Embryonic facial prominence (tissue), 1 donor: ENCODE data around the gene STAT5B.

Experiments
- DNase-seq: peaks from one replicate; pipeline ENCODE4 v3.0.0-alpha.2; 2016; ENCODE audit errors: extremely low spot score

Gene STAT5B

DNA sequence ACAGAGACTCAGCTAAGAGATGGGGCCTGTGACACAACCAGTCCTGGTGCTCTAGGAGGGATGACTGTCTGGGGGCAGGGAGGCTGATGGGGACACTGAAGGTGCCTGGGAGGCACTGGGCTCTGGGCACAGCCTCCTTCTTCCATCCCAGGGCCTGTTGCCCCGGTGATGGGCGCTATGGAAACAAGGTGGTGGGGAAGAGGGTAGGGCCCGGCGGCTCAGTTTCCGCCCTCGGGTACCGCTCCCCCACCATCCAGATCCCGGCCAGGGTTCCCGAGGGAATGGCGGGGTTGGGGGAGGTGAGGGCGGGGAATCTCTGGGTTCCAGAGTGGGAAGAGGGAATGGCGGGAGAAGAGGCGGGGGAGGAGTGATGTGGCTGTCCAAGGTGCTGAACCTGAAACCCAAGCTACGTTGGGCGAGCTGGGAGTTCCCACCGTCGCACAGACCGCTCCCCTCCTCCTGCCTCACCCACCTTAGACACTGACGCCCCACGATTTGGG is 96.2 kb downstream of the STAT5B start:
- peak; percentile 30 for DNase-seq

DNA sequence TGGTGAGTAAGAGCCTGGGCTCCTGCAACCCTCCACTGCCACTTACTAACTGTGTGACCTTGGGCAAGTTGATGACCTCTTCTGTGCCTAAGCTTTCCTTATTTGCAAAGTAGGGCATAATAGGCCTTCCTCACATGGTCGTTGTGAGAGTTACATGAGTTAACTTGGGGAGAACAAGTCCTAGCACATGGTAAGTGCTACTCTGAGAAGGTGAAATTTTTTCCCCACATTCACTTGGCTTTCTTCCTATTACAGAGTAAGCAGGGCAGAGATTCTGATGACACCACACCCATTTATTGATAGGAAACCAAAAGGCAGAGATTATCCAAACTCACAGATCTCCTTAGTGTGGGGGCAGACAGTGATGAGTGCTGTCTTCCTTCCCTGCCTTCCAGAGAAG is 96.9 kb downstream of the STAT5B start:
- DNase-seq = no peak

- no peak for DNase-seq
Observed at GRCh38 chr17:42178817-42179216, 97.4 kb downstream of the STAT5B start.

DNA sequence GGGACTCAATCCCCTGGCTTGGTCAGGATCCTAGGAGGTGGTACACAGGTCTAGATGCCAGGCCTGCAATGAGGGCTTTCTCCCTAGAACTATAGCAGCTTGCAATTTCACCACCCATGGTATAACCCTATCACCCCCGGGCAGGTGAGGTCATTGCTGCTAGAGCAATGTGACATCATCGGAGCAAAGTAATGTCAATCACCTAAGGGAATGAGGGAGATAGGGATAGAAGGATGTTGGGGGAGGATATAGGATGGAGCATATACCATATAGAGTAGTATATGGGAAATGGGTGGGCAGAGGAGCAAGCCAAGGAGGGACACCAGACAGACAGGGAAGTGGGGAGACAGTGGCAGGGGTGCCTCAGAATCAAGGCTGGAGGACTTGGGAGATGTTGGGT is 98.5 kb downstream of the STAT5B start:
- no peak for DNase-seq

GRCh38 chr17:42174126-42174783 is 101.9 kb downstream of the STAT5B start:
- no peak for DNase-seq

GRCh38 chr17:42171831-42172230 is 104.4 kb downstream of the STAT5B start:
- DNase-seq = no peak

GRCh38 chr17:42169351-42169750 is 106.8 kb downstream of the STAT5B start:
- no peak for DNase-seq

DNA sequence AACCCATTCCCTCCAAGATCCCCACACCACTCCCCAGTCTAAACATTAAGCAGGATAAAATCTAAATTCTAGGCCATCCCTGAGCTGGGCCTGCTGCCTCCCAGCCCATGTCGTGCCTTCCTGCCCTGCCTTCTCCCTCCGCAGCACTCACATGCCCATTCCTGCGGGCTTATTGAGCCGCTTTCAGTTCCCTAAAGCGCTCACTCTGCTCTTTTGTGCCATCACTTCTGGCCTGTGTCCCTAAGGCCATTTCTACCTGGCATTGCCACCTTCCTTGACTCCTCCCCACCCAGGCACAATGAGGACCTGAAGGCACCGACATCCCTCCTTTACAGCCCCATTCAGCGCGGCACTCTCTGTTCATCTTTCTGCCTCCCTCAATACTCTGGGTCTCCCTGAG is 108.4 kb downstream of the STAT5B start:
- no peak for DNase-seq

DNA sequence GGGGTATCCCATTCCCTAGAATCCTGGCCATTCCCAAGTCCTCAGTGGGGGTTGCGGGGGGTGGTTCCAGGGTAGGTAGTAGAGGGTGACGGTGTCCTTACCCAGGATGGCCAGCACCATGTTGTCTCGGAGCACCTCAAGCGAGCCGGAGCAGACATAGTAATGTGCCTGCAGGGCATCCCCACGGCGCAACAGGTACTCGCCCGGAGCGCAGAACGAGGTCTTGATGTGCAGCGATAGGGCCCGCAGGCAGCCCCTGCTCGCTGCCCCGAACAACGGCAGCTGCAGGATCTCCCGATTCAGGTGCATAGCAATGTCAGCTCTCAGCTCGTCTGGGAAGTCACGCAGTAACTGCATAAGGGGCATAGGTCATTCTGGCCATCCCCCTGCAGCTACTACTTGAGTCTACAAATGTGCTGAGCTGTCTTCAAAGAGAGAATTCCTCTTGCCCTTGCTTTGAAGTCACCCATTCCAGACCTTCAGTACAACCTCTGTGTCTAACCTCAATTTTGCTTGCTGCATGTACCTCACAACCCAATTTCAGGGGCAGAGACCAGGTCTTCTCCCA is 109.9 kb downstream of the STAT5B start:
- DNase-seq = no peak

- no peak for DNase-seq
Observed at GRCh38 chr17:42165751-42166150, 110.4 kb downstream of the STAT5B start.

GRCh38 chr17:42163696-42164407 is 112.3 kb downstream of the STAT5B start:
- no peak for DNase-seq

GRCh38 chr17:42163113-42163512 is 113.1 kb downstream of the STAT5B start:
- DNase-seq = no peak

GRCh38 chr17:42160531-42160910 is 115.7 kb downstream of the STAT5B start:
- DNase-seq = no peak

- no peak for DNase-seq
Observed at GRCh38 chr17:42159796-42160530, 116.2 kb downstream of the STAT5B start.

DNA sequence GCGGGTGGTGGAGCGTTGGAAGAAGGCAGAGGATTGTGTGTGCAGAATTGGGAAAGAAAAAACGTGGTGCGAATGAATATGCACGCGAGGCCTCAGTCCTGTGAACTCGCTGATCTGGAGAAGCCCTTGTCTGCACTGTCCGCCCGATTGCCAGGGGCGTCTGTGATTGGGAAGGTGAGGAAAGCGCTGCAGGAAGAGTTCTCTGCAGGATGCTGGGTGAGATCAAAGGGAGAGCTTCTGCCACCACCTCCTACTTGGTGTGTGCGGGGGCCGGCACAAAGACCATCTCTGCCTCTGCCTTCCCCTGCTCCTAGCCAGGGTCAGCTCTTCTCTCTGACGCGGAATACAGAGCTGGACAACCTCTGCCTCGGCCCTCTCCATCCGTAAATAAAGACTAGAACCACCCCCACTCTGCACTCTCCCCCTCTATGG is 120.6 kb downstream of the STAT5B start:
- no peak for DNase-seq

DNA sequence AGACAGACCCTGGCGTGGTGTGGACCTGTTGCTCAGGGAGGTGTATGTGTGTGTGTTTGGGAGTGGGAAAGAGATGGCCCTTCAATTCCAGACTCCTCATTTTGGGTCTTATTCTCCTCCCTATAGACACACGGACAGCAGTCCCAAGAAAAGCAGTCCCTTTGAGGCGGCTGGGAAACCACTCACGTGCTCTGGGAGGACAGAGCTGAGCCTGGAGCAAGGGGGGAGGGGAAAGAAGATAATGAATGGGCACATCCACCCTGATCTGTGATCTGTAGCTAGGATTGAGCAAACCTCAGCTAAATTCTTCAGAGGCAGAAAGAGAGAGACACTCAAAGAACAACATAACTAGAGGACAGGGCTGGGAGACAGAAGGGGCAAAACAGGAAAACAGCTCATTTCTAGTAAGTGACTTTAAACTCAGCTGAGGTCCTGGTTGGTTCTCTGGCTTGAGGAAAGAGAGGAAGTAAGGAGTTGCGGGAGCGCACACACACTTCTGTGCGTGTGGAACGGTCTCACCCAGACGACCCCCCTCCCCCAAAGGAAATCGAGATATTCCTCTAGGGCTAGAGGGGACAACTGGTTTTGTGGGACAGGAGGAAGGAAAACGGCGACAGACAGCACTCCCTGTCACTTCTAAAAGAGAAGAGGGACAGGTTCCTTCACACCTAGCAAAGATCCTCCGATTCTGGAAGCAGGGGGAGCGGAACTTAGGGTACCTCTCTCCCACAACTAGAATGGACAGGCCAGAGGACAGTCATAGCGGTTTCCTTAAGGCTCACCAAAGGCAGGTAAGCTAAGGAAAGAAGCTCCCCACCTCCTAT is 122.1 kb downstream of the STAT5B start:
- no peak for DNase-seq
